Stimulated activated naive CD8-positive, alpha-beta T cell treated with anti-CD3 and anti-CD28 coated beads, Interleukin-15, Interleukin-2, amounts not matched to agents 100 U/mL and 50 U/mL, for 24 hours (primary cell): ENCODE data around the gene DNASE1L3.

ENCODE experiments used
- ATAC-seq: fragments of 150-1000 bp; cut with Tn5 transposase; one replicate; pipeline ENCODE4 v1.10.0; 2021
- DNase-seq: peaks from one replicate; pipeline ENCODE4 v3.0.0; 2021

DNASE1L3 gene

DNA sequence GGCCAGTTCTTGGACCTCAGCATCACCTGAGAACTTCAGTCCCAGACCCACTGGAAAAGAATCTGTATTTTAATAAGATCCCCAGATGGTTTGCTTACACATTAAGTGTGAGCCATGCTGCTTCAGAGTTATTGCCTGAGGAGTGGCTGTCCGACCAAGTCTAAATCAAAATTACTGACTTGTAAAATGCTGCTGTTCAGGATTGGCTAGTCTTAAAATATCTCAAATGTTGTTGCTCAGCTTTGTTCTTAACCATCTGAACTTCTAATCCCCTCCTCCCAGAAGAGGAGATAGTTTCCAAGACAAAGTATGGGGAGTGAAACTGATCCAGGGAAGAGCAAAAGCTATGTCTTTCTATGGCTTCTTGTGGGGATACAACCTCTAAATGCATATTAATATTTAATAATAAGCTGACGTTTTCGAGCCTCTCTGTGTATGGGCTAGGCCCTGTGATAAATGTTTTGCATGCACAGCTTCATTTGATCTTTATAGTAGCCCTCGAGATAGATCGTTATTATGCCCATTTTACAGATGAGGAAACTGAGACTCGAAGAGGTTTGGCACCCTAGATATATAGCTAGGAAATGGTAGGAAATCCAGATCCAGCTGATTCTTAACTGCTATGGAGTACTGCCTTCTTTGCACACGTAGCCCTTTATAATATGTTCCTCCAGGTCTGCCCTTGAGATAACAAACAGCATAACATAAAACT lies 52.2 kb downstream of the DNASE1L3 start:
- ATAC-seq (no peak), DNase-seq (no peak)

DNA sequence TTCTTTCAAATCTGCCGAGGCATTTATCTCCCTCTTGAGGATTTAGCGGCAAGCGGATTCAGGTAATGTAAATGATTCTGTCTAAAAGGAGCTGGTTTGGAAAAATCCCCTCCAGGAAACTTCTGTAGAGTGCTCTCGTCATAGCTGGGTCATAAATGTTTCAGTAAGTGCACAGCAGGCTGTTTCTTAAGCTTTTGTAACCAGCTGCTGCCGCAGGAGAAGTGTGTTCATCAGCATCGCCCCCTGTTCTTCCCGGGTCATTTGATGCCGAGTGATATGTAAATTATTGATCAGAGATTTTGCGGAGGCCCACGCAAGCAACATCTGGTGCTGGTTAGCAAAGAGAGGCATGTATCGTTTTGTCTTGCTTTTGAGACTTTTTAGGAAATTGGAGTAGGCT lies 53.1 kb downstream of the DNASE1L3 start:
- ATAC-seq, result no peak

DNA sequence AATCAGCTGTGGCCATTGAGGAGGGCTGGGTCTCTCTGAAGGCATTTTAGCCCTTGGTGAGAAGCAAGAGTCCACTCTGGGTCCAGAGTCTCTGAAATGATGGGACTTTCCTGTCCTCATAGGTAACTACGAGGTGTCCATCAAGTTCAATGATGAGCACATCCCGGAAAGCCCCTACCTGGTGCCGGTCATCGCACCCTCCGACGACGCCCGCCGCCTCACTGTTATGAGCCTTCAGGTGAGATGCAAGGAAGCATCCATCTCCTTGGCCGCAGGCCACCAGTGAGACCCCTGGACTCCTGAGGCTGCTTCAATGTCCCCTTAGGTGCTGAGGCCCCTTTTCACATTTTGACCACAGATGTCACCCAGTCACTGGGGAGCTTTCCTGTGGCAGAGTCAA lies 54.9 kb downstream of the DNASE1L3 start:
- ATAC-seq (no peak), DNase-seq (no peak)

More for the DNA sequence above, 53.1 kb downstream of the DNASE1L3 start:
- no peak for DNase-seq

DNA sequence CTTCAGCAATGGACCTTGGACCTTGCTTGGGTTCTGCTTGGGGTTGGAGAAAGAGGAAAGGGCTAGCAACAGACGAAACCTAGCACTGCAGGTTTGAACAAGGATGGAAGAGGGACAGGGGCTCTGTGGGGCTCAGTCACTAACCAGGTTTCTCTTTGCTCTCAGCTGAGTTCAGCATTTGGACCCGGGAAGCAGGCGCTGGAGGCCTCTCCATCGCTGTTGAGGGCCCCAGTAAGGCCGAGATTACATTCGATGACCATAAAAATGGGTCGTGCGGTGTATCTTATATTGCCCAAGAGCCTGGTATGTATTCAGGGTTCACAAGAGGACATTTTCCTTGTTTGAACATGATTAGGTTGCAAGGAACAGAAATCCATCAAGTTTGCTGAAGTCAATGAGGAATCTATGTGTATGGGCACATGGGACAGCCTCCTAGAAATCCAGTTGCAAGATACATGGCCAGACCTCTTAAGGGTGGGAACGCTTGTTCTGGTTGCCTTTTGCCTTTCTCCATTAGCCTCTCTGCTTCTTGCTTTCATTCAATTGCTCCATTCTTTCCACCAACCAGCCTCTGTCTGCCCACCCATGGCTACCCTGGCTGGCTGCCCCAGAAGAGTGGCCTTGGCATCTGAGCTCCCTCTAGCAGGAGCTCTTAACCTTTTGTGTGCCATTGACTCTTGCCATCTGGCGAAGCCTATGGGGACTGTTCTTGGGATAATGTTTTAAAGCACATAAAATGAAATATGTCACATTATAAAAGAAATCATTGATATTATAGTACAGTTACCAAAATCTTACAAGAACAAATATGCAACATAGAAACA lies 55.9 kb downstream of the DNASE1L3 start:
- DNase-seq (no peak), ATAC-seq (no peak)

DNA sequence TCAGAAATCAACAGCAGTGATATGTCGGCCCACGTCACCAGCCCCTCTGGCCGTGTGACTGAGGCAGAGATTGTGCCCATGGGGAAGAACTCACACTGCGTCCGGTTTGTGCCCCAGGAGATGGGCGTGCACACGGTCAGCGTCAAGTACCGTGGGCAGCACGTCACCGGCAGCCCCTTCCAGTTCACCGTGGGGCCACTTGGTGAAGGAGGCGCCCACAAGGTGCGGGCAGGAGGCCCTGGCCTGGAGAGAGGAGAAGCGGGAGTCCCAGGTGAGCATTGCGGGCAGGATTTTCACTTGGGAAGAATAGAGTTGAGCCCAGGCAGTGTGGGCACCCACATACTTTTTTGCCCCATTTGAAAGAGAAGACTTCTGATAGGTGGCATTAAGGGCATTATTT lies 57.4 kb downstream of the DNASE1L3 start:
- no peak for ATAC-seq
- no peak for DNase-seq

DNA sequence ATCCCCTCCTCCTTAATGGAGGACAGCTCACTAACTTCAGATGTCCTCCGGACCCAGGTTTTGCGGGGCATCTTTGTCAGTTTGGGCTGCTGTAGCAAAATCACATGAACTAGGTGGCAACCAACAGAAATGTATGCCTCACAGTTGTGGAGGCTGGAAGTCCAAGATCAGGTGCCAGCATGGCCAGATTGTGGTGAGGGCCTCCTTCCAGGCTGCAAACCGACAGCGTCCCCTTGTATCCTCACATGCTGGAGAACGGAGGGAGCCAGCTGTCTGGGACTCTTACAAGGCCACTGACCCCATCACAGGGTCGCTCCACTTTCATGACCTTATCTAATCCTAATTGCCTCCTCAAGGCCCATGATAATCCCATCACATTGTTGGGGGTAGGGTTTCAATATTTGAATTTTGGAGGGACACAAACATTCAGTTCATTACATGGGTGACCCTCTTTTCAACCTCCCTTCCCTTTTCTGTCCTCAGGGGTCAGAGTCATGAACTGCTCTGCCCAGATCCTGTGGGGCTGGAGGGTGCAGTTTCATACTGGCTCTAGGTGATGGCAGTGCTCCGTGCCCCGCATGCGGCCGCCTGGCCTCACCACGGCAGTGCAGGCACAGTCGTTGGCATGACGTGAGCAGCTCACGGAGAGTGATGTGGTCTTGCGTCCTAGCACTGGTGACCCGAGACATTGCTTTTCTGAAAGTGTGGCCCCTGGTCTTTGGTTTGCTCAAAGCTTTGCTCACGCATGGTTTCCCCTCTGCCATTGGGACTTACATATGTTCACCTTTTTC lies 58.4 kb downstream of the DNASE1L3 start:
- ATAC-seq (no peak), DNase-seq (no peak)

DNA sequence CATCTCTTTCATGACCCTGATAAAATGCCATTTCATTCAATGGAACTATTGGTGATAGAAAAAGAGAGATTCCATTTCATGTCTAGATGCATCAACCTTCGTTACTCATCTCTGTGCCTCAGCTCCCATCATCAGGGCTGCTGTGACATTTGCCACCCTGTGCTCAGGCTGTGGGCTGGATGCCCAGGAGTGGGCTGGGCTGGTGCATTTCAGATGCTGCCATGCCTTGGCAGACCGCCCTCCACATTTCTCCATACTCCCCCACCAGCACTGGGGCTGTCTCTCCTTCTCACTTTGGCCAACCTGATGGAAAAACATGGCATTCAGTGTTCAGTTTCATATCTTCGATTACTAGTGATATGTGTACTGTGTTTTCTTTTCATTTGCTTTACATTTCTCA lies 59.1 kb downstream of the DNASE1L3 start:
- ATAC-seq (no peak), DNase-seq (no peak)

DNA sequence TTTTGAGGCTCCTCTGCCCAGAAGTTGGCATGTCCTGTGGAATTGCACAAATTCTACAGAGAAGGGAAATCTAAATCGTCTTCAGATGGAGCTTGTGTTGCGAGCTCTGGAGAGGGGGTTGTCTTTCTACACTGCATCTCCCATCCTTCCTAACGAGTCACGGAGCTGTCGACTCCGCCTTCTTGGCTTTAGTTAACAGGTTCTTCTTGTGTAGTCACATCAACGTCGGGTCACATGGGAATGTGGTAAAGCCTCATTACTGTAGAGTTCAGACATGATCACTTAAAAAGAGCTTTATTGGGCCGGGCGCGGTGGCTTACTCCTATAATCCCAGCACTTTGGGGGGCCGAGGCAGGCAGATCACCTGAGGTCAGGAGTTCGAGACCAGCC lies 60.0 kb downstream of the DNASE1L3 start:
- DNase-seq, result no peak
- ATAC-seq, result no peak

DNA sequence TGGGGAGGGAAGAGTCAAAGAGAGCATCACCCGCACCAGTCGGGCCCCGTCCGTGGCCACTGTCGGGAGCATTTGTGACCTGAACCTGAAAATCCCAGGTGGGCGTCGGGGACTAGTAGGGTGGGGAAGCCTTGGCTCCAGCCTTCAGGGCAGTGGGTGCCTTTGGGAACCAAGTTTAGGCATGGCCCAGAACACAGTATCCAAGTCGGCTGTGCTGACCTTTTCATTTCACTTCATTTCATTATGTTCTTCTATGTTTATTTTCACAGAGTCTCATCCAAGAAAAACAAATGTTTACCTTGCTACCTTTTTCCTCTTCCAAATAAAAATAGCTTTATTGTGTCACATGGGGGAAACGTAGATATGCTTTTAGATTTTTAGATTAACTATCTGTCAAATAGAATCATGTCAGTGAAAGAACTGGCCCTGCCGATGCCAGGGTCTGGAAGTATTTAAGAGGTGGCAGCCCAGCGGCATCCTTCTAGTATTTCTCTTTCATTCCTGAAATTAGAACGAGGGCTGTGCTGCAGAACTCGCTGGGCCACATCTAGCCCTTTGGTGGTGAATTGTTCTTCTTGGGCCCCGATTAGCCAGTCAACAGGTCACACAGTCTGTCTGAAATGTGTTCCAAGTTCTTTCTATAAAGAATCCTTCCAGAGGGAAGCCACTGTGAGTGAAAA lies 60.5 kb downstream of the DNASE1L3 start:
- DNase-seq, result no peak

DNA sequence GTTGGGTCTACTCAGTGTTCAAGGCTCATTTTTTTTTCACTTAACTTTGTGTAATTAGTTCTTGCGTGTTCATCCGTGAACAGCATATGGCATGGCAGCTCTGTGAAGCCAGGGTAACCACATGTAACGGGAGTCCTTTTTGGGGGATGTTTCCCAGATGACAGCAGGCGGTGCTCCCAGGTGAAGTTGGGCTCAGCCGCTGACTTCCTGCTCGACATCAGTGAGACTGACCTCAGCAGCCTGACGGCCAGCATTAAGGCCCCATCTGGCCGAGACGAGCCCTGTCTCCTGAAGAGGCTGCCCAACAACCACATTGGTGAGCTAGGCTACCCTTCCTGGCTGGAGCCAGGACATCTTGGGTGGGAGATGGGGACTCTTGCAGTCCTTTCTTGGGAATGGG lies 62.7 kb downstream of the DNASE1L3 start:
- DNase-seq (no peak), ATAC-seq (no peak)

More for the DNA sequence above, 60.5 kb downstream of the DNASE1L3 start:
- ATAC-seq, result no peak

DNA sequence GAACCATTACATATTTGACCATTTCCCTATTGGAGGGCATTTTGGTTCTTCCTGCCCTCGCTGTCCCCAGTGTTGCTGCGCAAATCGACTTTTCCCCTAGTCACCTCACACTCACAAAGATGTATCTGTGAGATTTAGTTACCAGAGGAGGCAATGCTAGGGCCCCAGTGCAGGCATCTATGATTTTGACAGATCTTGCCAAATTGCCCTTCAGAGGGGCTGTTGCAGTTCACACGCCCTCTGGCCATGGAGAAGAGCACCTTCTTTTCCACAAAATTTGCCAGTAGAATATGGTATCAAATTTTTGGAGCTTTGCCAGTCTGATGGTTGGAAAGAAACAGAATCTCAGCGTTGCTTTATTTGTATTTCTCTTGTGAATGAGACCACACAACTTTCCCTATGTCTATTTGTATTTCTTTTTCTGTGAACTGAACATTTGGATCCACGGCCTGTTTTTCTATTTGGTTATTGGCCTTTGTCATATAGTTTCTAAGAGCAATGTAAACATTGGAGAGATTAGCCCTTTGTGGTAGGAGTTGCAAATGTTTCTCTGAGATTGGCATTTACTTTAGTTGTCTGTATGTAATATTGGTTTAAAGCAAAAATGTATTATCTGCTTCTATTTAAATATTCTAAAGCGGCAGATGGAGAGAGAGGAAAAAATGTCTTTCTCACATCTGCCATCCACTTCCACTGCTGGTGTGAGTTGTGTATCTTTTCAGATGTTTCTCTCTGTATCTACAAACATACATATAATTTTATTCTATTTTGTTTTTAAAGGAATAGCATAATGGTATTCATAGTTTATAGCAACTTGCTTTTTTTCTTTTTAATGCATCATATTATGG lies 66.1 kb downstream of the DNASE1L3 start:
- ATAC-seq (no peak), DNase-seq (no peak)

DNA sequence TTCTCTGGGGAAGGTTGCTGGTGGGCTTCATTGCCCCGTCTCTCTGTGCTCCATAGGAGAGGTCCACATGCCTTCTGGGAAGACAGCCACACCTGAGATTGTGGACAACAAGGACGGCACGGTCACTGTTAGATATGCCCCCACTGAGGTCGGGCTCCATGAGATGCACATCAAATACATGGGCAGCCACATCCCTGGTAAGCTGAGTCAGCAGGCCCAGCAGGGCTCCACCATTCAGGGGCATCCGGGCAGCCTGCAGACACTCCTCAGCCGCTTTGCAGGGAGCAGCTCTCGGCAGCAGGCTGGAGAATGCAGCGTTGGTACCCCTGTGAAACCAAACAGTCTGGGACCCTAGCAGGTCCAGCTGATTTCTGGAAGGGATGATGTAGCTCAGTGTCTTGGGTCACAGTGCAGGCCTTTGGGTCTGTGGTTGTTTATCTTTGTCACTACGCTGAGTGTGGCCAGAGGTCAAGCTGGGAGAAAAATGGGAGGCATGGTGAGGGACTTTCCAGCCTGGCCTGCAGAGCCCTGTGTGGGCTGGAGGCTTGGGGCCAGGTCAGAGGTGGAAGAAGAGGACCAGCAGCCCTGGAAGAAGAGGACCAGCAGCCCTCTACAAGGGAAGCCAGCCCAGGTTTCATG lies 67.2 kb downstream of the DNASE1L3 start:
- ATAC-seq, result no peak

More for the DNA sequence above, 67.2 kb downstream of the DNASE1L3 start:
- DNase-seq, result no peak
